GM21786 (cell line): ENCODE results near the gene MARK1.

Experiments
- ATAC-seq: cut with Tn5 transposase; IDR thresholded peaks from one replicate; pipeline ENCODE4 v1.9.1; 2021; ENCODE audit not compliant: unreplicated experiment

Gene MARK1

DNA sequence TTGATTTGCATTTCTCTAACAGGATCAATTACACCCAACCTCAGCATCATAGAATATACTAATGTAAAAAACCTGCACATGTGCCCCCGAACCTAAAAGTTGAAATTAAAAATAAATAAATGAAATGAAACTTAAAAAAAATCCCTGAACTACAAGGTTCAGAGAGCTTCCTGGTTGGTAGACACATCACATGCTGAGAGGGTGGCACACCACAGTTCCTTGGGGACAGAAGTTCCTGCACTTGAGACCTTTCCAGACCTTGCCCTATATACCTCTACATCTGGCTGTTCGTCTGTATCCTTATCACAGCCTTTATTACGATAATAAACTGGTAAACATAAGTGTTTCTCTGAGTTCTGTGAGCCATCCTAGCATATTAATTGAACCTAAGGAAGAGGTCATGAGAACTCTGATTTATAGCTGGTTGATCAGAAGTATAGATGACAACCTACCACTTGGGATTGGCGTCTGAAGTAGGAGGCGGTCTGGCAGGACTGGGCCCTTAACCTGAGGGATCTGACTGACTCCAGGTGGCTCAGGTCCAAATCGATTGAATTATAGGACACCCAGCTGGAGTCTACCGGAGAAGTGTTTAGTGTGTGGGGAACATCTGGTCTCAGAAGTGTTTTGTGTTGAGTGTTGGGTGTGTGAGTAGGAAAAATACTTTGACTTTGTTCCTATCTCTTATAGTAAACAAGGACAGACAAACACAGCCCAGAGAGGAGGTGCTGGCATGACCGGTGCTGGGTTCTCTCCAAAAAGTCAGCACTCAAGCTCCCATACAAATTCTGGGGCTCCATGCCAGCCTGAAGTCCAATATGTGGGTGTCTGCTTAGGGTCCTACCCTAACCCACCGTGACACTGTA is 181.2 kb downstream of the MARK1 start:
- ATAC-seq = no peak

DNA sequence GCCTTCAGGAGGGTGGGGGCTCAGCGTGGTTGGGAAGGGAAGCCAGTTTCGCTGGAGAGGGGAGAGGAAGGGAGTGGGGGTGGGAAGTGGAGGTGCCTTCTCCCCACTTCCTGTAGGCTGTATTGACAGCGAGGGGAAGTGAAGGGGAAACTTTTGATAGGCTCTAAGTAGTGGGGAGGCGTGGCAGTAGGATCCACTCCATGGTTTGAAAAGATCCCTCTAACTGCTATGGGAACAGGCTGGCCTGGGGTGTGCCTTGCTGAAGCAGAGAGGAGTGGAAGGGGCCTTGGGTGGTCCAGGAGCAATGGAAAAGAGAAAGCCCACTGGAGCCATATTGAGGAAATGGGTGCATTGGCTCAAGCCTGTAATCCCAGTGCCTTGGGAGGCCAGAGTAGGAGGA is 182.4 kb downstream of the MARK1 start:
- no peak for ATAC-seq

DNA sequence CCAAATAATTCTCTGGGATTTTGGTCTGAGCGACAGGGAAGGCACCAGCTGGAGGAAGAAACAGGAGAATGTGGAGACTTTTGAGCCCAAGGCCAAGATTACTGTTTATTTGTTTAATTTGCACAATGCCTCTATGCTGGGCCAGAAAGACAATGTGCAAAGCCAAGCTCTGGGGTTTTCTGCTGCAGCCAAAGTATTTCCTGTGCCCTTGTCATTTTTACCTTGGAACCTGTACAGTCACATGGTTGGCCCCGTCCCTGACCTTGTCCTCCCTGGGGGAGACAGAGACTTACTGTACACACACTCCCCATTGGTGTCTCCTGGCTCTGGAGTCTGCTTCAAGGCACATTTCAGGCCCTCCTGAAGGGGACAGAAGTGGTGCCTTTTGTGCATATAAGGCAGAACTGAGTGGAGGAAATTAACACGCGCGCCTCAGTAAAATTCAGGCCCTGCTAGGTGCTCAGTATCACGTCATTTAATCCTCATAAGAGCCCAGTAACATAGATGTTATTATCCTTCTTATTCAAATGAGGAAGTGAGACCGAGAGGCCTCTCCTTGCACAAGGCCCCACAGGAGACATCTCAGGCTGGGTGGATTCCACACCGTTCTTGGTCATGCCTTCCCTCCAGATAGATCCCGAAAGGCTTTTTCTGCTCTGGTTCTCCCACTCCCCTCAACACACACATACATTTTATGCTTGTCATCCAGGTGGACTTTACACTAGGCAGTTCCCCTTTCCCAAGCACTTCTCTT is 183.3 kb downstream of the MARK1 start:
- peak; percentile 89 for ATAC-seq
